Endothelial cell of umbilical vein (primary cell): ENCODE data around the gene SLC23A2. TPM values are rescaled to one million over a fixed set of nuclear protein-coding genes. Genes with fewer than 3 reads are reported as not detected.

ENCODE experiments used
- BruUV-seq: library from RNA; stranded (reverse); fragments of 400-500 nt; replicated peaks from 2 replicates; lab custom pipeline; 2021; lab: Mats Ljungman, UMichigan
- CTCF ChIA-PET: fragments of 300-600, 350-600 bp; sonication (Branson Sonifier 250); formaldehyde crosslinking; loops from one replicate; lab custom pipeline; 2021; ENCODE audit warnings: antibody characterized with exemption, inconsistent platforms; lab: Charles Lee
- POLR2A ChIA-PET: fragments of 300-600, 350-600 bp; sonication (Branson Sonifier 250); formaldehyde crosslinking; loops from one replicate; lab custom pipeline; 2021; ENCODE audit warnings: antibody characterized with exemption, inconsistent platforms; lab: Charles Lee
- DNase-seq: peaks from one replicate; pipeline ENCODE4 v3.0.0-alpha.2; 2011; ENCODE audit warnings: low read depth, low spot score
- FAIRE-seq: peaks from 2 replicates; lab custom pipeline; 2011; peaks lifted over from hg19 to GRCh38; lab: Jason Lieb, UNC
- H2AFZ ChIP-seq: 2 replicates; pipeline ENCODE4 v1.6.0; 2012; ENCODE audit warnings: low read depth, low read length, control low read depth, inconsistent platforms
- H3K27ac ChIP-seq: 2 replicates; pipeline ENCODE4 v1.5.1; 2011; ENCODE audit warnings: low read depth, mild to moderate bottlenecking, control low read depth, low read length, moderate library complexity; ENCODE audit not compliant: insufficient read depth
- H3K27me3 ChIP-seq, 2 experiments: 2 replicates each; pipeline versions ENCODE4 v1.6.0 to v1.6.1; 2011; ENCODE audit warnings: low read length in 2 of 2, mixed read lengths in 1 of 2; ENCODE audit not compliant: control insufficient read depth in 2 of 2, insufficient read depth in 2 of 2
- H3K36me3 ChIP-seq, 2 experiments: 2 replicates in 1 of 2; 3 replicates in 1 of 2; pipeline ENCODE4 v1.5.1; 2011; ENCODE audit warnings: low read length in 2 of 2, mild to moderate bottlenecking in 1 of 2, moderate library complexity in 1 of 2; ENCODE audit not compliant: control insufficient read depth in 2 of 2, insufficient read depth in 2 of 2; ENCODE audit errors: extremely low read depth in 1 of 2
- H3K4me1 ChIP-seq: 3 replicates; pipeline ENCODE4 v1.5.1; 2011; ENCODE audit warnings: mild to moderate bottlenecking, low read length; ENCODE audit not compliant: control insufficient read depth, insufficient read depth; ENCODE audit errors: extremely low read depth
- H3K4me2 ChIP-seq: 2 replicates; pipeline ENCODE4 v1.6.1; 2011; ENCODE audit warnings: low read length, control low read depth, mixed read lengths; ENCODE audit not compliant: insufficient read depth
- H3K4me3 ChIP-seq, 3 experiments: fragments of 200-600 bp in 1 of 3; sonication (generic), shearing (Covaris generic) in 1 of 3; replicated peaks in 1 of 3; 2 replicates each; pipeline ENCODE4 v1.5.1; 2011 to 2016; ENCODE audit warnings: control low read depth in 3 of 3, low read length in 3 of 3, mild to moderate bottlenecking in 2 of 3, inconsistent platforms in 1 of 3, low read depth in 1 of 3, moderate library complexity in 1 of 3; ENCODE audit not compliant: insufficient read depth in 1 of 3
- H3K79me2 ChIP-seq: 2 replicates; pipeline ENCODE4 v1.6.0; 2012; ENCODE audit warnings: low read length, inconsistent platforms; ENCODE audit not compliant: control insufficient read depth, insufficient read depth
- H3K9ac ChIP-seq: replicated peaks from 2 replicates; pipeline ENCODE3; 2011; ENCODE audit warnings: low read length, control low read depth; ENCODE audit not compliant: insufficient read depth; ENCODE audit errors: extremely low read depth
- H3K9me1 ChIP-seq: replicated peaks from 3 replicates; pipeline ENCODE4 v1.6.0; 2011; ENCODE audit warnings: mild to moderate bottlenecking, low read length; ENCODE audit not compliant: control insufficient read depth, insufficient read depth; ENCODE audit errors: extremely low read depth
- H3K9me3 ChIP-seq: replicated peaks from 2 replicates; pipeline ENCODE4 v1.5.1; 2012; ENCODE audit warnings: low read length, inconsistent platforms; ENCODE audit not compliant: control insufficient read depth, insufficient read depth
- H4K20me1 ChIP-seq: replicated peaks from 2 replicates; pipeline ENCODE3; 2011; ENCODE audit warnings: mild to moderate bottlenecking, low read length; ENCODE audit not compliant: control insufficient read depth, insufficient read depth; ENCODE audit errors: extremely low read depth
- CTCF ChIP-seq, 2 donors: IDR thresholded peaks; 1 replicate in 1 of 2; 2 replicates in 1 of 2; pipeline ENCODE4 v1.5.1; 2011; ENCODE audit warnings: low read length in 2 of 2, mild to moderate bottlenecking in 2 of 2, moderate library complexity in 2 of 2, control low read depth in 1 of 2, inconsistent platforms in 1 of 2, low read depth in 1 of 2; ENCODE audit not compliant: insufficient read depth in 1 of 2; ENCODE audit errors: extremely low read depth in 1 of 2
- EZH2 ChIP-seq: IDR thresholded peaks from 2 replicates; pipeline ENCODE4 v1.6.1; 2012; ENCODE audit warnings: borderline replicate concordance, low read depth, mild to moderate bottlenecking, moderate library complexity, low read length, inconsistent platforms; ENCODE audit not compliant: severe bottlenecking
- FOS ChIP-seq: IDR thresholded peaks from 2 replicates; pipeline ENCODE4 v1.6.1; 2011; ENCODE audit warnings: mild to moderate bottlenecking, low read length, moderate library complexity, borderline replicate concordance; ENCODE audit not compliant: insufficient read depth
- GATA2 ChIP-seq: IDR thresholded peaks from 2 replicates; pipeline ENCODE4 v1.7.0; 2011; ENCODE audit warnings: low read depth, mild to moderate bottlenecking, moderate library complexity, mixed read lengths, low read length; ENCODE audit not compliant: insufficient read length, insufficient read depth
- JUN ChIP-seq: IDR thresholded peaks from 2 replicates; pipeline ENCODE4 v1.6.1; 2011; ENCODE audit warnings: borderline replicate concordance, low read depth; ENCODE audit not compliant: insufficient read length, insufficient read depth
- MYC ChIP-seq: IDR thresholded peaks from one replicate; pipeline ENCODE4 v1.6.1; 2011; ENCODE audit warnings: mild to moderate bottlenecking, low read depth, low read length
- POLR2A ChIP-seq: IDR thresholded peaks from 2 replicates; pipeline ENCODE4 v1.6.1; 2012; ENCODE audit warnings: low read depth, mild to moderate bottlenecking, control low read depth, low read length
- POLR2AphosphoS5 ChIP-seq: IDR thresholded peaks from 2 replicates; pipeline ENCODE4 v1.6.1; 2012; ENCODE audit warnings: low read depth, mild to moderate bottlenecking, control low read depth, low read length, moderate library complexity; ENCODE audit not compliant: insufficient read depth
- dilution Hi-C: fragments of 300-500 bp; cut with MboI; formaldehyde crosslinking; loops from one replicate; pipeline ENCODE4 v1.15.0; 2019; ENCODE audit warnings: low sequenced_read_pairs; ENCODE audit not compliant: extremely low pct_ligation_motif_present
- intact Hi-C: fragments of 100-400 bp; cut with micrococcal nuclease; formaldehyde crosslinking; loops from one replicate; pipeline ENCODE4 v1.10.0; 2022
- polyA plus RNA-seq, 4 experiments: library from polyadenylated mRNA; depleted of rRNA in 3 of 4; stranded (reverse) in 3 of 4; unstranded in 1 of 4; fragments of >200 nt; gene quantifications; 2 replicates each; pipeline versions ENCODE4 v1.2.1 to v1.2.3, GENCODE V29; 2011 to 2012; ENCODE audit warnings: missing spikeins in 1 of 4
- total RNA-seq: library from RNA; stranded (reverse); gene quantifications from 2 replicates; pipeline ENCODE4 v1.2.3, GENCODE V29; 2021
- TF ChIP-seq, protein P1 (sequence below): IDR thresholded peaks from 2 replicates; pipeline ENCODE4 v1.6.1; 2011; ENCODE audit not compliant: insufficient read depth, insufficient read length

The SLC23A2 gene
- total and polyA plus RNA-seq, 2 donors (not counting 3 experiments of a cell fraction or from before 2014, with no cell fraction given) = 24.4 to 24.5 TPM

DNA sequence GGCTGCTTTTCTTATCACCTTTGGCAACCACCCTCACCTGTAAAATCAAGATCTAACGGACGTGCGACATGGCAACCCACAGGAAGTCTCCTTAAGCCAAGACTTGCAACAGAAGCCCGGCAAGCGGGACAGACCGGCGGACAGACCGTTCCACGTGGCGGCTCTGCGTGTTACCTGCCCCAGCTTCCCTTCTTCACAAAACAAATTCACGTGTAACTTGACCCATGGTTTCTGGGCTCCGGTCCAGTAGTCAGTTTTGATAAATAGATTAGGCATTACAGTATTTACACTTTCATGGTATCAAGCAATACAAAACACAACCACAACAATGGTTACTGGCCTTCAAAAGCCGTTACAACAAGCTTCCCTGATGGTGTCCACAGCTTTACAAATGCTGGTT is 145.8 kb downstream of the SLC23A2 start:
- H4K20me1 ChIP-seq = no peaks in the 10 kb centered on the region
- H2AFZ ChIP-seq = no peak overlapping the region
- H3K4me2 ChIP-seq = no peak overlapping the region
- H3K4me3 ChIP-seq = no peak overlapping the region
- no TSS peak for BruUV-seq
- H3K79me2 ChIP-seq = no peaks in the 10 kb centered on the region
- H3K27me3 ChIP-seq = no peaks in the 10 kb centered on the region
- ChIA-PET POLR2A (no interaction called here), CTCF (interaction anchor here (1.0 kb wide), 1 partner anchor 100 kb away, joined by 3 read pairs; no protein-coding TSS in a partner anchor)
- no peak overlapping the region for H3K9ac ChIP-seq
- FAIRE-seq (no peak), DNase-seq (no peak)
- no peaks in the 10 kb centered on the region for H3K4me1 ChIP-seq
- dilution Hi-C loops (no loop called here), intact Hi-C loops (no loop called here)
- no peak overlapping the region for H3K27ac ChIP-seq
- no peak for TF ChIP-seq CTCF (IDR thresholded peaks at IDR 0.05; ENCODE audit: extremely low read depth in 1 of 2, insufficient read depth in 1 of 2, low read depth in 1 of 2, low read length in 2 of 2)
- no peak for TF ChIP-seq POLR2A
- no peak for TF ChIP-seq JUN
- no peak for TF ChIP-seq GATA2
- no peak for TF ChIP-seq FOS
- no peaks in the 10 kb centered on the region for H3K9me3 ChIP-seq
- H3K36me3 ChIP-seq = peaks cover 0 to 14% of the 10 kb centered on the region in 2 experiments
- H3K9me1 ChIP-seq = no peaks in the 10 kb centered on the region

DNA sequence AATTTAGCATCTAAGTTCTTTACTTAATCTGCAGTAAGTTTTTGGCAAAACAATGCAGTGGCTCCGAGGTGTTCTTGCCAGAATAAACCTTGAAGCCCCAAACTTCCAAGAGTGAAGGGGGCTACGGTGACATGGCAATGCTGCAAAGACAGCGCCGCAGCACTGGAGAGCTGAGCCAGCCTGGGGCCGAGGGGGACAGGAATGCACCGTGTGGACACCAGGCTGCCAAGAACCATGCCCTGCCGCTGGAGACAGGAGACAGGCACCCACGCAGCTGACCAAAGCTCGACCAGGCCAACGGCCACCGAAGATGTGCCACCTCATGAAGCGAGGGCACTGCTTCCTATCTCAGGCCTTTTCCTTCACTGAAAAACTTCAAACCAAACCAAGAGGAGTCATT is 146.2 kb downstream of the SLC23A2 start:
- H3K27ac ChIP-seq = no peak overlapping the region
- CTCF ChIA-PET = interaction anchor here (1.0 kb wide), 1 partner anchor 101 kb away, joined by 3 read pairs; no protein-coding TSS in a partner anchor
- no peak for FAIRE-seq
- TF ChIP-seq, protein P1, sequence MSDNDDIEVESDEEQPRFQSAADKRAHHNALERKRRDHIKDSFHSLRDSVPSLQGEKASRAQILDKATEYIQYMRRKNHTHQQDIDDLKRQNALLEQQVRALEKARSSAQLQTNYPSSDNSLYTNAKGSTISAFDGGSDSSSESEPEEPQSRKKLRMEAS = no peak
- TF ChIP-seq POLR2A (no peak), JUN (no peak), CTCF (IDR thresholded peaks at IDR 0.05; ENCODE audit: extremely low read depth in 1 of 2, insufficient read depth in 1 of 2, low read depth in 1 of 2, low read length in 2 of 2) (no peak), GATA2 (no peak), FOS (no peak), POLR2AphosphoS5 (no peak), MYC (no peak), EZH2 (no peak)
- H3K4me2 ChIP-seq = no peak overlapping the region
- no peak overlapping the region for H3K4me3 ChIP-seq
- POLR2A ChIA-PET = no interaction called here
- H3K27me3 ChIP-seq = no peaks in the 10 kb centered on the region
- H3K79me2 ChIP-seq = no peaks in the 10 kb centered on the region
- H3K4me1 ChIP-seq = no peaks in the 10 kb centered on the region
- no peaks in the 10 kb centered on the region for H4K20me1 ChIP-seq
- no peak overlapping the region for H3K9ac ChIP-seq
- dilution Hi-C loops = no loop called here
- no peak for DNase-seq
- H3K9me1 ChIP-seq = no peaks in the 10 kb centered on the region
- H2AFZ ChIP-seq = no peak overlapping the region
- no TSS peak for BruUV-seq
- intact Hi-C loops = no loop called here
- H3K36me3 ChIP-seq = peaks cover 0 to 11% of the 10 kb centered on the region in 2 experiments
- H3K9me3 ChIP-seq = no peaks in the 10 kb centered on the region
